Brain pericyte (primary cell): Measurements from ENCODE around the gene RGS6.

Experiments
- DNase-seq: peaks from one replicate; pipeline ENCODE4 v3.0.0-alpha.2; 2012; ENCODE audit warnings: low read depth, low spot score

Gene RGS6

GRCh38 chr14:72523424-72524294, 591.4 kb downstream of the RGS6 start:
- no peak for DNase-seq

DNA sequence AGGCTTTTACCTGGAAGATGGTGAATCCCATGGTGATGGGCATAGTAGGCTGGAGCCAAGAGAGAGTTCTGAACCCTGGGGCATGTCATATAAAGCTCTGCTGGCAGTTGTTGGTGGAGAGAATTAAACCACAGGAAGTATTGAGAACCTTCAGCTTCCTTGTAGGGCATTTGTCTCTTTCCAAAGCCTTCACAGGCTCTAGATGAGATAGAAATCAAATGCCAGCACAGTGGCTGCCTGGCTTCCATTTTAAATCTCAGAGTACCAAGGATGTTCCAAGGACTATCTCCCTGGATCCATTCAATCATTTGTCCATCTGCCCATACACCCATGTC, 592.0 kb downstream of the RGS6 start:
- DNase-seq, result no peak

GRCh38 chr14:72525087-72525915, 593.1 kb downstream of the RGS6 start:
- no peak for DNase-seq

- no peak for DNase-seq
Measured at GRCh38 chr14:72527591-72527990, 595.4 kb downstream of the RGS6 start.

GRCh38 chr14:72528059-72528862, 596.0 kb downstream of the RGS6 start:
- DNase-seq, result no peak

- no peak for DNase-seq
Measured at GRCh38 chr14:72528863-72529175, 596.6 kb downstream of the RGS6 start.

GRCh38 chr14:72532686-72533454, 600.6 kb downstream of the RGS6 start:
- DNase-seq, result no peak

DNA sequence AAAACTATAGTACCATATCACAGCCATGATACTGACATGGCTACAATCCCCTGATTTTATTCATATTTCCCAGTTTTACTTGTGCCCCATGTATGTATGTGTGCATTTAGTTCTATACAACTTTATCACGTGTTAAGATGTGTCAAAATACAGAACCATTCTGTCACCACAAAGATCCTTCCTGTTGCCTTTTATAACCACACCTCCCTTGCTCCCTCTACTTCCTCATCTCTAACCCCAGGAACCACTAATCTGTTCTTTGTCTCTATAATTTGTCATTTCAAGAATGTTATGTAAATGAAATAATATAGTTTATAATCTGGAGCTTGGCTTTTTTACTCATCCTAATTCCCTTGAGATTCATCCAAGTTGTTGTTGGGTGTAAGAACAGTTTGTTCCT, 603.3 kb downstream of the RGS6 start:
- no peak for DNase-seq

GRCh38 chr14:72538387-72538786, 606.2 kb downstream of the RGS6 start:
- DNase-seq, result no peak

DNA sequence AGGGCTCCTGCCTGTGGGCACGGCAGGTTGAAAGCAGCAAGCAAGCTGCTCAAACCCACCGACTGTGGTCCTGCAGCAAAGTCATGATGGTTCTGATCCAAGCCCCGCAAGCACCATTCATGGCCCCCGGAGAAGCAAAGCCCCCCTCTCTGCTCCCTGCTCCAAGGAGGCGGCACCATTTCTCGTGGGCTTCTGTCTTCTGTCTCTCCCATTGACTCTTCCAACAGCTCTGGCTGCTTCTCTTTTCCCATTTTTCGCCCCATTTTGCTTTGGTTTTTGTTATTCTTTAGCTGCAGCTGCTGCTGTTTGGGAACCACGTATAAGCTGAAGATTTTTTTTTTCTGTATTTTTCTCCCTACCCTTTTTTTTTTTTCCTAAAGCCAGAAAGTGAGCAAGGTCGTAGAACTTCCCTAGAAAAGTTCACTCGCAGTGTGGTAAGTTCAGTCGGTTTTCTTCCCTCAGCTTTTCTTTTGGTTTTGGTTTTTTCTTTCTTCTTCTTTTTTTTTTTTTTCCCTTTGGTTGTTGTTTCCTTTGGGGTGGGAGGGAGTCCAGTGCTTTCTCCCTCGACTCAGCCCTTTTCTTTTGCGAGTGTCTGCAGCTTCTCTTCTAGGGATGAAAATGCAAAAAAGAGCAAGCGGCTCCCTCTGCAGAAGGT, 607.6 kb downstream of the RGS6 start:
- no peak for DNase-seq

- no peak for DNase-seq
Measured at GRCh38 chr14:72540836-72541235, 608.6 kb downstream of the RGS6 start.

DNA sequence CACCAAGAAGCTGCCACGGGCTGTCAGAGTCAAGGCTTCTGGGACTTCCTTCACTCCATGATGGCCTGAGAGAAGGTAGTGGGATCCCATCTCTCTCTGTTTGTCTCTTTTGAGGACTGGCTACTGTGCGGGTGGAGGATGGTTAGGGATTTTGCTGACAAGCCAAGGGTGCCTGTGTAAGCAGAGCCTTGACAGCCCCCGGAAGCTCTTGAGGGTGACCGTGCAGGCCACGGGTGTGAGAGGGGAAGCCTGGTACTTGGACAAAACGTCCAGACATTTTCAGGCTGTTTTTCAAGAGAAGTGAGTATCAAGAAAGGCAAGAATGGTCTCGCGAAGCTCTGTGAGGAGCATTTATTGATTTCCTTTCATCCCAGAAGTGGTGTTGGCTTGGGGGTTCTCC, 609.3 kb downstream of the RGS6 start:
- no peak for DNase-seq

DNA sequence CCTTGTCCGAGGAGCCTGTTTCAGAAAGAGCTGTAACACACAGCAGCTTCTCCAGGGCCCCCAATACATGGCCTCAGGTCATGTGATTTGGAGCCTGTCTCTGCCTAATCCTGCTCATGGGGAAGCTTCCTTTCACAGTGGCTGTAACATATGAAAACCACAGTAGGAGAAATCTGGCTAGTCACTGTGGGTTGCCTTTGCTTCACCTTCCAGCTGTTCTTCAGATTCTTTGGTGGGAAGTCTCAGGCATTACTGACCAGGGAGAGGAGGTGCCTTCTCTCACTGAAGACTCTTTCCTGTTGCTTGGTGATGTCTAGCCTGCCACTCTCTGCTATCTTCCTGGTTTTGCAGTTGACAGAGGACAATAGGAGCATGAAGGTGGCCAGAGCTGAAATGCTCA, 611.1 kb downstream of the RGS6 start:
- DNase-seq, result no peak

- no peak for DNase-seq
Measured at GRCh38 chr14:72544615-72545387, 612.6 kb downstream of the RGS6 start.

DNA sequence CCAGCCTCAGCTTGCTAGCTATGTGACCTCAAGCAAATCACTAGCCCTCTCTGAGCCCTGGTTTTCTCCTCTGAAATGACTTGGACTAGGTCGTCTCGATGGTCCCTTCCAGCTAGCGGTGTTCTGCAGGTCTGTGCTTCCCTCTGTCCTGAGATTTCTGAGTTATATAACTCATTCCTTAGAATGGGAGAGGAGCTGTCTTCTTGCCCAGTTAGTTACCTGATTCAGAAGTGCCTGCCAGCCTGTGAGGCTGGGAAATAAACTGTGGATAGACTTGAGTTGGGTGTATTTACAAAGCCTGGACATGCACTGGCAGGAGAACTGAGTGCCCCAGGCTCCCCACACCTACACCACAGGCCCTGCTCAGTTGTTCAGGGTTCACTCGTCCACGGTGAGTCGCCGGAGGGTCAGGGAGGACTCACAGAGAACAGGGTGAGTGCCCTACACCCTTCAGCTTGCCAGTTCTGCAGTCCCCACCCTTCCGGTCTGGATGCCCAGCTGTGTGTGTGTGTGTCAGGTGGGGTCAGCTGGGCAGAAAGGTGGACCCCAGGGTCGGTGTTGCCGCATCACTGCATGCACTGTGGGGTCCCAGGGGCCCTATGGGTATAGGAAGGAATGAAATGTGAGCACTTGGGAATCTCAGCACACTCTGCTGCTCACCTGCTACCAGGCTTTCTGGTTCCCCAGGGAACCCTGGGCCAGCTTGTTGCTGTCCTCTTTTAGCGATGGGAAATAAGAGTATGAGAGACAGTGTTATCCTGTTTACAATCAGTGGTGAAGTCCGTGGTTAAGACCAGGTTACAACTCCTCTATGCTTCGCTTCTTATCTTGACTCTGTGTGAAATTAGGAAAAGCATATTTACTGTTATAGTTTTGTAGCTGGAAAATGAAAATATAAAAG, 613.4 kb downstream of the RGS6 start:
- no peak for DNase-seq

DNA sequence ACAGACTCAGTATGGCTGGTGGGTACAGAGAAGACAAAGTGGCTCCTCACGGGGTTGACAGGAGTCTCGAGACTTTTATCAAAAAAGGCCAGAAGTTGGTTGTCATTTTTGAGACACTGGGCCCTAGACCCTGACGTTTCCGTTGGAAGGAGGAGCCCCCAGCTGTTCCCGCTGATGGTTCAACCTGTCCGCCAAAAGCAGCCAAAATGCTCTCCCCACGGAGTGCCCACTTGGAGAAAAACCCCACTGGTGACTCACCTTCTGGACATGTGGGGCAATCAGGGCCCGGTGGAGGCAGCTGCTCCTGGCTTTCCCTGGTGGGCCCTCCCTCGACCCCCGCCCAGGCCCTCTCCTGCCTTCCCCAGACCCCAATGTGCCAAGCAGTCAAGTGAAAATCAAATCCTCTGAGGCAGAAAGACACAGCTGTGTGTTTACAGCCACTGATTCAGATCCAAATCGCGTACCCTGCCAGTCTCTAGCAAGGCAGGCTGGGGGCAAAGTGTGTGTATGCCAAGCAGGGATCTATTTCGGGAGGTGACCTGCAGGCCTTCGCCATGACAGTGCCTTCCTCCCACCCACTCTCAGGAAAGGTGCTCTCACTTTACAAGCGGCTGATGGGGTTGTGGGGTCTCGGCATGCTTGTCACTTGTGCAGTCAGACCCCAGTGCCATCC, 614.3 kb downstream of the RGS6 start:
- no peak for DNase-seq

GRCh38 chr14:72547999-72548398, 615.8 kb downstream of the RGS6 start:
- DNase-seq, result no peak

DNA sequence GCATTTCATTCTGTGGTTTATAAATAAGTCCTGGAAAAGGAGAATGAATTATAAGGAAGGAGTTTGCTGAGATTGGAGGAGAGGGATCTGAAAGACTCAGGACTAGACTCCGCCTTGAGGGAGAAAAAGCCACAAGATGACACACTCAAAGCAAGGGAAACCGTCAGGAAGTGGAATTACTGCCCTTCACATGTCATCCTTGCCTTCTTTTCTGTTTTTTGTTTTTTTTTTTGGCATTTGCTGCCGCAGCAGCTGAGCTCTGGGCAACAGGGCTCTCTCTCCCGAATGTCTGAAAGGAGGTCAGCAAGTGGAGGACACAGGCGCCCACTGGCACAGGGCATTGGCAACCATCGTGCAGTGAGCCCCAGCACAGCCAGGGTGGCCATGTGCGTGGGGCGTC, 616.8 kb downstream of the RGS6 start:
- no peak for DNase-seq

DNA sequence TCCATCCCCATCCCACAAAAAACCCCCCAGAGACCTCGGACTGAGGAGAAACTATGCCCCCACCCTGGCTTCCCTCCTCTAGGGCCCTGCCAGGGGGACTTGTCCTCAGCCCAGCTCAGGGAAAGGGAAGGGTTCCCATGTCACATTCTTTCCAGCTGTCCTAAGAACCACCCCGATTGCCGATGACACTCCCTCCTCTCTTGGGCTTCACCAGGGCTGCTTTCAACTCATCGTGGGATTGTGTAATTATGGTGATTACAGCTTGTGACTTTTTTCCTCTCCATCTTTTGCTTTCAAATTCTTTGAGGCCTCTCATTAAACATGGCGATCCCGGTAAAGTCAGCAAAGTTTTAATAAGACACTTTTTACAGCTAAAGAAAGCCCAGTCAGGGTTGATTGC, 617.6 kb downstream of the RGS6 start:
- no peak for DNase-seq
